GM23248 (cell line): Measurements from ENCODE around the gene INTS1.
"Not testable (repeated sequence)": the region's sequence is repeated elsewhere in the genome, so short reads cannot be mapped to it uniquely, and the experiment has no call there.

Experiments used
- EZH2 ChIP-seq: fragments of 200-600 bp; sonication (generic); IDR thresholded peaks from 2 replicates; pipeline ENCODE4 v1.6.1; 2018; ENCODE audit warnings: antibody characterized with exemption, mild to moderate bottlenecking; ENCODE audit not compliant: insufficient read depth, poor library complexity, severe bottlenecking
- EZH2phosphoT487 ChIP-seq: fragments of 200-600 bp; sonication (generic); IDR thresholded peaks from 2 replicates; pipeline ENCODE4 v1.6.1; 2018; ENCODE audit warnings: antibody characterized with exemption, moderate library complexity, mild to moderate bottlenecking, low read depth; ENCODE audit not compliant: insufficient read depth

DNA sequence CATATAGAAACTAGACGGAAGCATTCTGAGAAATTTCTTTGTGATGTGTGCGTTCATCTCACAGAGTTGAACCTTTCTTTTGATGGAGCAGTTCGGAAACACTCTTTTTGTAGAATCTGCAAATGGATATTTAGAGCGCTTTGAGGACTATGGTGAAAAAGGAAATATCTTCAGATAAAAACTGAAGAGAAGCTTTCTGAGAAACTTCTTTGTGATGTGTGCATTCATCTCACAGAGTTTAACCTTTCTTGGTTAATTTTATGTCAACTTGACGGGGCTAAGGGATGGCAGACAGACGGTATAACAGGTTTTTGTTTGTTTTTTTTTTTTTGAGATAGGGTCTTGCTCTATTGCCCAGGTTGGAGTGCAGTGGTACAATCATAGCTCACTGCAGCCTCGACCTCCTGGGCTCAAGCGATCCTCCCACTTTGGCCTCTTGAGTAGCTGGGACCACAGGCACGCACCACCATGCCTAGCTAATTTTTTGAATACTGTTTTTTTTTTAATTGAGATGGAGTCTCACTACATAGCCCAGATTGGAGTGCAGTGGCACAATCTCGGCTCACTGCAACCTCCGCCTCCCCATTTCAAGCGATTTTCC, 15.2 kb upstream of the INTS1 start:
- TF ChIP-seq EZH2, EZH2phosphoT487: not testable (repeated sequence)
